IMR-90 (cell line): ENCODE results near the gene DPP10. TPM values are rescaled to one million over a fixed set of nuclear protein-coding genes. Genes with fewer than 3 reads are reported as not detected.

Experiments used
- ATAC-seq: fragments of 200-7000 bp; cut with Tn5 transposase; 2 replicates; pipeline ENCODE4 v1.9.1; 2020; ENCODE audit warnings: low read depth, mild to moderate bottlenecking, moderate library complexity
- BruUV-seq: library from RNA; stranded (reverse); fragments of 400-500 nt; replicated peaks from 2 replicates; lab custom pipeline; 2021; lab: Mats Ljungman, UMichigan
- CTCF ChIA-PET: fragments of 300-600 bp; formaldehyde crosslinking; extraction: SDS; loops from one replicate; lab custom pipeline; 2021; ENCODE audit warnings: antibody characterized with exemption; lab: Yijun Ruan, JAX
- POLR2A ChIA-PET: fragments of 300-600 bp; sonication (Branson Sonifier 250); formaldehyde crosslinking; loops from one replicate; lab custom pipeline; 2022; ENCODE audit warnings: antibody characterized with exemption; ENCODE audit not compliant: unreplicated experiment; lab: Charles Lee
- DNase-seq: peaks from one replicate; pipeline ENCODE4 v3.0.0; 2013
- H2AFZ ChIP-seq: replicated peaks from 2 replicates; pipeline ENCODE3; 2013; ENCODE audit warnings: low read length, mild to moderate bottlenecking; ENCODE audit not compliant: poor library complexity
- H2AK5ac ChIP-seq: 2 replicates; pipeline ENCODE4 v1.6.1; 2013; ENCODE audit warnings: low read depth, low read length, inconsistent platforms
- H2AK9ac ChIP-seq: replicated peaks from 2 replicates; pipeline ENCODE3; 2013; ENCODE audit warnings: mild to moderate bottlenecking, low read depth, low read length, moderate library complexity; ENCODE audit not compliant: poor library complexity
- H2BK120ac ChIP-seq: 2 replicates; pipeline ENCODE4 v1.6.1; 2013; ENCODE audit warnings: low read depth, low read length, inconsistent platforms
- H2BK15ac ChIP-seq: 3 replicates; pipeline ENCODE4 v1.6.1; 2013; ENCODE audit warnings: low read depth, low read length, inconsistent platforms
- H2BK20ac ChIP-seq: 2 replicates; pipeline ENCODE4 v1.6.1; 2013; ENCODE audit warnings: low read depth, mild to moderate bottlenecking, inconsistent platforms, low read length, moderate library complexity
- H2BK5ac ChIP-seq: 2 replicates; pipeline ENCODE4 v1.6.1; 2013; ENCODE audit warnings: mild to moderate bottlenecking, low read depth, low read length, inconsistent platforms; ENCODE audit not compliant: poor library complexity, severe bottlenecking
- H3K14ac ChIP-seq: replicated peaks from 2 replicates; pipeline ENCODE4 v1.6.1; 2013; ENCODE audit warnings: low read depth, low read length, inconsistent platforms
- H3K18ac ChIP-seq: 2 replicates; pipeline ENCODE4 v1.6.1; 2013; ENCODE audit warnings: low read depth, low read length, control low read depth
- H3K23ac ChIP-seq: 2 replicates; pipeline ENCODE4 v1.6.1; 2013; ENCODE audit warnings: low read depth, low read length, inconsistent platforms
- H3K27ac ChIP-seq: 2 replicates; pipeline ENCODE4 v1.5.1; 2013; ENCODE audit warnings: mild to moderate bottlenecking, control low read depth, low read length; ENCODE audit not compliant: insufficient read depth
- H3K27me3 ChIP-seq: 2 replicates; pipeline ENCODE4 v1.6.1; 2013; ENCODE audit warnings: low read length; ENCODE audit not compliant: control insufficient read depth, insufficient read depth
- H3K36me3 ChIP-seq: 2 replicates; pipeline ENCODE4 v1.6.1; 2013; ENCODE audit warnings: low read length, mixed read lengths; ENCODE audit not compliant: control insufficient read depth, insufficient read depth
- H3K4ac ChIP-seq: 2 replicates; pipeline ENCODE4 v1.6.1; 2013; ENCODE audit warnings: low read depth, low read length, inconsistent platforms
- H3K4me1 ChIP-seq: 2 replicates; pipeline ENCODE4 v1.6.1; 2013; ENCODE audit warnings: low read length, mixed read lengths; ENCODE audit not compliant: control insufficient read depth, insufficient read depth
- H3K4me2 ChIP-seq: 2 replicates; pipeline ENCODE4 v1.6.1; 2013; ENCODE audit warnings: low read depth, mild to moderate bottlenecking, control low read depth, low read length, moderate library complexity
- H3K4me3 ChIP-seq: 2 replicates; pipeline ENCODE4 v1.5.1; 2013; ENCODE audit warnings: low read depth, mild to moderate bottlenecking, control low read depth, low read length, moderate library complexity; ENCODE audit not compliant: insufficient read depth
- H3K56ac ChIP-seq: 2 replicates; pipeline ENCODE4 v1.6.1; 2013; ENCODE audit warnings: low read length, inconsistent platforms; ENCODE audit not compliant: insufficient read depth; ENCODE audit errors: extremely low read depth
- H3K79me1 ChIP-seq, 2 experiments: 2 replicates each; pipeline ENCODE4 v1.6.1; 2013; ENCODE audit warnings: low read length in 2 of 2, inconsistent platforms in 1 of 2, low read depth in 1 of 2
- H3K9ac ChIP-seq: 2 replicates; pipeline ENCODE4 v1.6.1; 2013; ENCODE audit warnings: low read depth, low read length, control low read depth
- H3K9me1 ChIP-seq: 2 replicates; pipeline ENCODE4 v1.6.1; 2013; ENCODE audit warnings: low read length, inconsistent platforms; ENCODE audit not compliant: insufficient read depth
- H3K9me3 ChIP-seq: 2 replicates; pipeline ENCODE4 v1.6.1; 2013; ENCODE audit warnings: low read length; ENCODE audit not compliant: control insufficient read depth, insufficient read depth
- H4K20me1 ChIP-seq: 2 replicates; pipeline ENCODE4 v1.6.1; 2013; ENCODE audit warnings: low read length, inconsistent platforms; ENCODE audit not compliant: insufficient read depth
- H4K5ac ChIP-seq: 2 replicates; pipeline ENCODE4 v1.6.1; 2013; ENCODE audit warnings: mild to moderate bottlenecking, low read depth, low read length, control low read depth
- H4K8ac ChIP-seq, 2 experiments: 2 replicates each; pipeline ENCODE4 v1.6.1; 2013; ENCODE audit warnings: low read depth in 2 of 2, low read length in 2 of 2, control low read depth in 1 of 2, inconsistent platforms in 1 of 2
- H4K91ac ChIP-seq: 2 replicates; pipeline ENCODE4 v1.6.1; 2013; ENCODE audit warnings: low read depth, low read length, inconsistent platforms; ENCODE audit not compliant: insufficient read depth
- BHLHE40 ChIP-seq: fragments of 150-350 bp; IDR thresholded peaks from 2 replicates; pipeline ENCODE4 v1.6.1; 2016; ENCODE audit warnings: mild to moderate bottlenecking, low read depth, low read length
- FOS ChIP-seq: fragments of 150-350 bp; IDR thresholded peaks from 2 replicates; pipeline ENCODE4 v1.6.1; 2016; ENCODE audit warnings: low read depth, low read length
- MAZ ChIP-seq: IDR thresholded peaks from 2 replicates; pipeline ENCODE4 v1.6.1; 2012; ENCODE audit warnings: low read depth, mild to moderate bottlenecking, low read length, improper control_type of control experiment, moderate library complexity, borderline replicate concordance
- MXI1 ChIP-seq: IDR thresholded peaks from 2 replicates; pipeline ENCODE4 v1.6.1; 2012; ENCODE audit warnings: low read depth, mild to moderate bottlenecking, low read length, moderate library complexity, borderline replicate concordance
- NFE2L2 ChIP-seq: fragments of 150-350 bp; IDR thresholded peaks from 2 replicates; pipeline ENCODE4 v1.6.1; 2016; ENCODE audit warnings: low read depth, mild to moderate bottlenecking, low read length
- RAD21 ChIP-seq: IDR thresholded peaks from 2 replicates; pipeline ENCODE4 v1.6.1; 2012; ENCODE audit warnings: low read length, improper control_type of control experiment
- SMC3 ChIP-seq: fragments of 150-350 bp; IDR thresholded peaks from 2 replicates; pipeline ENCODE4 v1.6.1; 2016; ENCODE audit warnings: low read depth, mild to moderate bottlenecking, antibody characterized with exemption, low read length, moderate library complexity
- dilution Hi-C: fragments of 300-500 bp; cut with HindIII; formaldehyde crosslinking; loops from one replicate; pipeline ENCODE4 v1.14.3; 2018; ENCODE audit warnings: low sequenced_read_pairs; ENCODE audit not compliant: unreplicated experiment
- in situ Hi-C: fragments of 300-500 bp; cut with MboI; formaldehyde crosslinking; loops from 3 replicates; pipeline ENCODE4 v1.14.3; 2019; ENCODE audit warnings: low sequenced_read_pairs, inconsistent platforms, mixed read lengths
- intact Hi-C: fragments of 100-400 bp; cut with micrococcal nuclease; formaldehyde crosslinking; loops from 2 replicates; pipeline ENCODE4 v1.10.0; 2022
- polyA plus RNA-seq, 3 experiments: library from polyadenylated mRNA; depleted of rRNA; stranded (reverse); fragments of >200 nt; gene quantifications; 2 replicates each; pipeline ENCODE4 v1.2.3, GENCODE V29; 2012; ENCODE audit warnings: low replicate concordance in 1 of 3
- total RNA-seq: library from RNA; depleted of rRNA; stranded (reverse); fragments of >200 nt; gene quantifications from 2 replicates; pipeline ENCODE4 v1.2.3, GENCODE V29; 2012

DPP10 gene
- total and polyA plus RNA-seq, 2 of the 4 experiments (the other 2 are of a cell fraction): not detected

DNA sequence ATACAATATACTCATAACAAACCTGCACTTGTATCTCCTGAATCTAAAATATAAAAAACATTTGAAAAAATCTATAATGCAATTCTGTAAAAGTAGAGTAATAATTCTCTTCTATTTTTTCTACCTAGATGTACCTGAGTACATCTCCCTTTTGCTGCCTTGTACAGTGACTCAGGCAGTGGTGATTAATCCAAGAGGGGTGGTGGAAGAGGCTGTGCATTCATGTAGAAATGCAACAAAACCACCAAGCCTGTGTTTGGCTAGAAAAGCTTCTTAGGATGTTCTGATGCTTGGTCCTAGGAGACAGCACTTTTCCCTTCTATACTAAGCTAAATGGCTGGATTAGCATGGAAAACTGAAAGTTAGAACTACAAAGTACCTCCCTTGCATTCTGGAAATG is 245.8 kb downstream of the DPP10 start:
- POLR2A ChIA-PET: no interaction called here
- Histone ChIP-seq H2BK15ac (no peak overlapping the region), H3K14ac (no peak overlapping the region), H3K23ac (no peak overlapping the region), H2BK120ac (no peak overlapping the region), H3K4me2 (no peak overlapping the region), H3K27me3 (no peaks in the 10 kb centered on the region), H3K36me3 (no peaks in the 10 kb centered on the region), H2AK5ac (no peak overlapping the region), H4K8ac (no peak overlapping the region), H4K5ac (no peak overlapping the region), H2AK9ac (no peak overlapping the region), H2BK20ac (no peak overlapping the region), H3K4me1 (no peaks in the 10 kb centered on the region), H3K79me1 (no peaks in the 10 kb centered on the region), H3K9me1 (no peaks in the 10 kb centered on the region), H3K9me3 (no peaks in the 10 kb centered on the region), H2BK5ac (no peak overlapping the region), H3K9ac (no peak overlapping the region), H3K56ac (no peak overlapping the region), H4K20me1 (no peaks in the 10 kb centered on the region), H3K4me3 (no peak overlapping the region), H2AFZ (no peak overlapping the region), H4K91ac (no peak overlapping the region), H3K4ac (no peak overlapping the region), H3K27ac (no peak overlapping the region), H3K18ac (no peak overlapping the region)
- no TSS peak for BruUV-seq
- dilution Hi-C loops: no loop called here
- DNase-seq: no peak
- ATAC-seq: no peak
- TF ChIP-seq BHLHE40 (no peak), SMC3 (no peak), RAD21 (no peak), MAZ (no peak), MXI1 (no peak), NFE2L2 (no peak), FOS (no peak)
- intact Hi-C loops: no loop called here
- CTCF ChIA-PET: no interaction called here
- in situ Hi-C loops: no loop called here
